GM19463 (cell line): ENCODE data around the gene ZNF629.

Source experiments
- ATAC-seq: cut with Tn5 transposase; IDR thresholded peaks from one replicate; pipeline ENCODE4 v1.9.1; 2021; ENCODE audit warnings: mild to moderate bottlenecking, moderate library complexity; ENCODE audit not compliant: unreplicated experiment

ZNF629 gene

DNA sequence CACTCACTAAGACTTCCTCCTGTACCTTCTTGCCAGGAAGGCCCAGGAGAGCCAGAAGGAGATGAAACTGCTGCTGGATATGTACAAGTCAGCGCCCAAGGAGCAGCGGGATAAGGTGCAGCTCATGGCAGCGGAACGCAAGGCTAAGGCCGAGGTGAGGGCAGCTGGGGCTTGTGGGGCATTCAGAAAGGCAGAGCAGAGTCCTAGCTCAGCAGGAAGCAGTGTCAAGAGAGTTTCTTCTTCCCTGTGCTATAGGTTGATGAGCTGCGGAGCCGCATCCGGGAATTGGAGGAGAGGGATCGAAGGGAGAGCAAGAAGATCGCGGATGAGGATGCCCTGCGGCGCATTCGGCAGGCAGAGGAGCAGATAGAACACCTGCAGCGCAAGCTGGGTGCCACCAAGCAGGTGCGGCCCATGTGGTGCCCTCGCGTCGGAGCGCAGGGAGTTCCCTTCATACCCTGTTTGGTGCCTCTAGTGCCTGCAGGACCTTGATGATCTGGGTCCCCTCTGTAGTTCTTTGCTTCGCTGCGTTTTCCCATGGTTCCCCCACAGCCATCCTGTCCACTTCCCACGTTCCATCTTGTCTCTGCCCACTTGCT, 18.3 kb downstream of the ZNF629 start:
- ATAC-seq, result no peak

DNA sequence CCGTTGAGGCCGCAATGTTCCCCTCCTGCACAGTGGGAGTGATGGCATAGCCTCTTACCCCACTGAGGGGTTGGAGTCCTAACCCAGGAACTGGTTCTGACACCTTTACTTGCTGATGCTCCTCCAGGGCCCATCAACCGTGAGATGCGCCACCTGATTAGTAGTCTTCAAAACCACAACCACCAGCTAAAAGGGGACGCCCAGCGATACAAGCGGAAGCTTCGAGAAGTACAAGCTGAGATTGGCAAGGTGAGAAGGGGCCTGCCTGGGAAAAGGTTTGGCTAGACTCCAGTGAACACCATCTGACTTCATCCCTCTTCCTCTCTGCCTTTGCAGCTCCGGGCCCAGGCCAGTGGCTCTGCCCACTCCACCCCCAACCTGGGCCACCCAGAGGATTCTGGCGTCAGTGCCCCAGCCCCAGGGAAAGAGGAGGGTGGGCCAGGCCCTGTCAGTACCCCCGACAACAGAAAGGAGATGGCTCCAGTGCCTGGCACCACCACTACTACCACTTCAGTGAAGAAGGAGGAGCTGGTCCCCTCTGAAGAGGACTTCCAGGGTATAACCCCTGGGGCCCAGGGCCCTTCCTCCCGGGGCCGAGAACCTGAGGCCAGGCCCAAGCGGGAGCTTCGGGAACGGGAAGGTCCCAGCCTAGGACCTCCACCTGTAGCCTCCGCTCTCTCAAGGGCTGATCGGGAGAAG, 19.1 kb downstream of the ZNF629 start:
- ATAC-seq, result no peak

DNA sequence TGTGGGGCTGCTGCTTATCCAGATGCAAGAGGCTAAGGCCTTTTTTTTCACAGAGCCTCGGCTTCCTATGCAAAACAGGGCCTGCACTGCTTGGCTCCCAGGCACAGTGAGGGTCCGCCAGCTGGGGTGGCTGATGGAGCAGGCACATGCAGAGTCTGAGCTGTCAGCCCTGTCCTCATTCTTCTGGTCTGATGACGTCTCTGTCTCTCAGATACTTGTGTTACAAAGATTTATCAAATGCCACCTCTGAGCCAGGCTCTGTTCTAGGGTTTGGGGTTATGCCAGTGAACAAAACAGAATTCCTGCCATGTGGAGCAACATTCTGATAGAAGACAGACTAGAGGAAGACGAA, 20.1 kb downstream of the ZNF629 start:
- no peak for ATAC-seq

DNA sequence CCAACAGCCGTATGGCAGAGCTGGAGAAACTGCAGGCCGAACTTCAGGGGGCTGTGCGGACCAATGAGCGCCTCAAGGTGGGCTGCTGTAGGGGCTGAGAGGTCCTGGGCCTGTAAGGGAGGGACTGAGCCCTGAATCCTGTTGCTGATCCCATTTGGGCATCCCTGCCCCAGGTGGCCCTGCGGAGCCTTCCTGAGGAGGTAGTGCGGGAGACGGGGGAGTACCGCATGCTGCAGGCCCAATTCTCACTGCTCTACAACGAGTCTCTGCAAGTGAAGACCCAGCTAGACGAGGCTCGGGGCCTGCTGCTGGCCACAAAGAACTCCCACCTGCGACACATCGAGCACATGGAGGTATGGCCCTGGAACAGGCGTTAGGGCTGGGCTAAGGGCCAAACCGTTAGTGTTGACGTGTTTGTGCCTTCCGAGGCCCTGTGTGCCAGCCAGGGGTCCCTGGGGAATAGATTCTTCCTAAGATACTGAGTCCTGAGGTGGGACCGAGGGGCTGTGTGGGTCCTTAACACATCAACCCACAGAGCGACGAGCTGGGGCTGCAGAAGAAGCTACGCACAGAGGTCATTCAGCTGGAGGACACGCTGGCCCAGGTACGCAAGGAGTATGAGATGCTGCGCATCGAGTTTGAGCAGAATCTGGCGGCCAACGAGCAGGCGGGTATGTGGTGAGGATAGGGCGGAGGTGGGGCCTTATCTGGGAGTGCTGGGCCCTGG, 20.6 kb downstream of the ZNF629 start:
- no peak for ATAC-seq

DNA sequence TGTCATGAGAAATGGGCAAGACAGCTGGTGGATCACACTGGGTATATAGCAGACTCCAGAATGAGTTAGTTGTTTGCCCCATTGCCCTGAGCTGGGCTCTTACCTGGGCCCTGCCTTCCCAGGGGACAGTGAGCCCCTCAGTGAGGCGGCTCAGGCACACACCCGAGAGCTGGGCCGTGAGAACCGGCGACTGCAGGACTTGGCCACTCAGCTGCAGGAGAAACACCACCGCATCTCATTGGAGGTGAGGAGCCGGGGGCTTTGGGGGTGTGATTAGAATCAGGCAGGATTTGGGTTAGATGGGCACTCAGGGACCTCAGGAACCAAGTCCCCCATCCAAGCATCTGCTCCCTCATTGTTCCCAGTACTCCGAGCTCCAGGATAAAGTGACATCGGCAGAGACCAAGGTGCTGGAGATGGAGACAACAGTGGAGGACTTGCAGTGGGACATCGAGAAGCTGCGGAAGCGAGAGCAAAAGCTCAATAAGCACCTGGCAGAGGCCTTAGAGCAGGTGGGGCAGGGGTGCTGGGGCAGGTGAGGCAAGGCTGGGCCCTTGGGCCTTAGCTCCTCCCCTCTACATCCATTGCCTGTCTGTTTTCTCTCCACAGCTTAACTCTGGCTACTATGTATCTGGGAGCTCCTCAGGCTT, 22.1 kb downstream of the ZNF629 start:
- ATAC-seq, result no peak

DNA sequence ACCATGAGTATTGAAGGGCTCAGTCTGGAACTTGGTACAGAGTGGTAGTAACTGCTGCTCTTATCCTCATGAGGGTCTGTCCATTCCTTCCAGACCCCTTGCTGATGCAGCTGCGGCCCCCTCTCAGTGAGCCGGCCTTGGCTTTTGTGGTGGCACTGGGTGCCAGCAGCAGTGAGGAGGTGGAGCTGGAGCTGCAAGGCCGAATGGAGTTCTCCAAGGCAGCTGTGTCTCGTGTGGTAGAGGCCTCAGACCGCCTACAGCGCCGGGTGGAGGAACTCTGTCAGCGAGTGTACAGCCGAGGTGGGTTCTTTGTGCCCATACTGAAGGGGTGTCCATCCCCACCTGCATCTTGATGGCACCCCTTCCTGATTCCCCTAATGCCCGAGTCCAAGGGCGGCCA, 22.9 kb downstream of the ZNF629 start:
- ATAC-seq, result no peak

DNA sequence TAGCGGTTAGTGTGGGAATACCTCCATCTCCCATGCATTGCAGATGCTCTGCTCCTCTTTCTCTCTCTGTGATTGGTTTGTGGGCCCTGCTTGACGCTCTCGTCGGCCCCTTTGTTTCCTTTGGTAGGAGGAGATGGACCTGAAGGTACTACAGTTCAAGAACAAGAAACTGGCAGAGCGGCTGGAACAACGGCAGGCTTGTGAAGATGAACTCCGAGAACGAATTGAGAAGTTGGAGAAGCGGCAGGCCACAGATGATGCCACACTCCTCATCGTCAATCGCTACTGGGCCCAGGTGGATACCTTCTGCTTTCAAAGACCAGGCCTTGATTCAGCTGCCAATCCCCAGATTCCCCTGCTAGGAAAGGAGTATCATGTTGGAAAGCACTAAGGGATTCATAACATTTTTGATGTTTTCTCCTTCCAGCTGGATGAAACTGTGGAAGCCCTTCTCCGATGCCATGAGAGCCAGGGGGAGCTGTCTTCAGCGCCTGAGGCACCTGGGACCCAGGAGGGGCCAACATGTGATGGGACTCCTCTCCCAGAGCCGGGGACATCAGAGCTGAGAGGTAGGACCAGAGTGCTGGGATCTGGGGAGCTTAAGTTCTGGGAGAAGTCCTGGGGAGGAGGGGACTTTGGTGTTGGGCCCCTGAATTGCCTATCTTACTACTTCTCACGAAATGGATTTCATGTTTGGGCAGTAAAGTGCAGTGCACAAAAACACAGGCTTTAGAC, 23.8 kb downstream of the ZNF629 start:
- ATAC-seq, result no peak

DNA sequence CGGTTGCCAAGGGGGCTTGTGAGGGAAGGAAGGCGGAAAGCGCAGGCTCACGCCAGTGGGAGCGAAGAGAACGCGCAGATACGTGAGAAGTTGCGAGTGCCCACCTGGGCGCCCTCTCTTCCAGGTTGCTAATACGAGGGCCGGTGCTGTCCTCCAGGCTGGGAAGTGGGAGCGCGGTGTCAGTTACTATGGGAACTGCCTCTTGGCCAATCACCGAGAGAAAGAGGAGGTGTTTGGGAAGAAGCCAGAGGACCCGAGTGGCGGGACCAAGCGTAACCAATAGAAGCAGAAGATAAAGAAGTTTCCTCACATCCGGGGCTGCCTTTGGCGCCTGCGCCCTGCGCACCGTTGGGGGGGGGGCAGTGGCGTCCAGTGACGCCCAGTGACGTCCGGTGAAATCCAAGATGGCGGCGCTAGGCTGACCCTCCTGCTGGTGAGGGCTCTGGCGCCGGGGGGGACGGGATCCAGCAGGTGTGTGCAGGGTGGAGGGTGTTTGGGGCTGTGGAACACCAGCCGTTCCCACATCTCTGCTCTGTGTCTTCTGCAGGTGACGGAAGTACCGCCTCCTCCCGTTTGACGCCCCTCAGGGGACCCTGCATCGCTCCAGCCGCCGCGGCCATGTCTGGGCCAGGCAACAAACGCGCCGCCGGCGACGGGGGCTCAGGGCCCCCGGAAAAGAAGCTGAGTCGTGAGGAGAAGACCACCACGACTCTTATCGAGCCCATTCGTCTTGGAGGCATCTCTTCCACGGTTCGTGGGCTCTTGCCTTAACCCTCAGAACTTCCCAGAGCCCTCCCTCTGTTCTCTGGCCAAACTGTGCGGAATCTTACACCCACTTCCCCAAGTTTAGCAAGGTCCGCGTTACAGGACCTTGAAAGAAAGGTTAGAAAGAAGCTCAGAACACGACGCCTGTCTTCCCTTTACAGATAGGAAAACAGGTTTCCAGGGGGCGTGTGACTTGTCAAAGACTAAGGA, 24.8 kb downstream of the ZNF629 start, which contains the start of the genes CFAP119 and RNF40:
Gene CFAP119, minus strand, starts transcription at position 135 of the 975 bp plus-strand sequence. CDS start 314 bp downstream, outside the sequence.
Gene RNF40, plus strand, starts transcription at position 395 of the 975 bp plus-strand sequence. Its CDS starts 224 bp downstream, at position 619.
- ATAC-seq, result peak; percentile 87

DNA sequence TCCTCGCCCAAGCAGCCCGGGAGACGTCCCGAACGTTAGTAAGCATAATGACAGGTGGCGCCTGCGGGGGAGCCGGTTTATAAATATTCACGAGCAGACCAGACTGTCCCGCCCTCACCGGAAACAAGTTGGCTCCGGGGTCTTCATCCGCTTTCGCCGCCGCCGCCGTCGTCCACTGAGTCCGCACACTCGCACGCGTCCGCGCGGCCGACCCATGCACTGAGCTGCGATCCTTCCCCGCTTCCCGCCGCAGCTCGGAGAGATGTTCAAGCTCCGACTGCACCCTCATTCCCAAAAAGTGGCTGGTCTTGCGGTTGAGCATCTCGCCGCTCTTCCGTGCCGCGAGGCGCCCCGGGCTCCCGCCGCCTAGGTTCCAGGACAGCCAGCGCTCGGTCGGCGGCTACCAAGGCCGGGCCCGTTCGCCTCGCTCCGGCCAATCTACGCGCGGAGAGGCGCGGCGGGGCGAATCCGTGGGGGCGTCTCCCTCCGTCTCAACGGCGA, 25.5 kb downstream of the ZNF629 start:
- peak; percentile 19 for ATAC-seq

DNA sequence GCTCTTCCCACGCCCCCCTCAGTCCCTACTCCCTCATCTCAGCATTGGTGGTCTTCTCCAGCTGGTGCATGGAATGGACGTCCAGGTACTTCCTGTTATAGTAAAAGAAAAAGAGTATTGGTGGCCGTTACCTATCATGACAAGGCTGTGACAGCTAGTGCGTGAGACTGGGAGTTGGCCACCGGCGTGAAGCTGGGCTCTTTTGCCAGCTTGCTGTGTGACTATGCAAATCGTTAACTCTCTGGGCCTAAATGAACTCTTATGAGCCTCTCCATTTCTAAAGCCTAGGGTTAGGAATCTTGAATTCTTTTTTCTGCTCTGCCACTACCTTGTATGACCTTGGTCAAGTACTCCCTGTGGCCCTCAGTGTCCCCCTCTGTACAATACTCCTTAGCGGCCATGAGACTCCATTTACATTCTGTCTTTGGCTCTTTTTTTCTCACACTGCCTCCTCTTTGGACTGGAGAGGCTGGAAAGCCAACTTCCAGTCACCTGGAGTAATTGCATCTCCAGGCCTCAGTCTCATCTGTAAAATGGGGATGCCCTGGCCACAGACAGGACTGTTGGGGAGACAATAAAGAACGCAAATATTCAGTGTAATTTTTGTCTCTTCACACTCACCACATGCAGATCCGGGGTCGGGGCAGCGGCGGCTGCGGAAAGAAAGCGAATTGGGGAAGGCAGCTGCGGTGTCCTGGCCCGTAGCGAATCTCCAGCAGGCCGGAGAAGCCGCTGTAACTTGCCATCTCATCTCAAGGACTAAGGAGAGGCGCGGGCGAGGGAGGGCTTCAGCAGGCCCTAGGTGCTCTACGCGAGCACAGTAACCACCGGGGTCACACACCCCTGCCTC, 26.2 kb downstream of the ZNF629 start:
- no peak for ATAC-seq

DNA sequence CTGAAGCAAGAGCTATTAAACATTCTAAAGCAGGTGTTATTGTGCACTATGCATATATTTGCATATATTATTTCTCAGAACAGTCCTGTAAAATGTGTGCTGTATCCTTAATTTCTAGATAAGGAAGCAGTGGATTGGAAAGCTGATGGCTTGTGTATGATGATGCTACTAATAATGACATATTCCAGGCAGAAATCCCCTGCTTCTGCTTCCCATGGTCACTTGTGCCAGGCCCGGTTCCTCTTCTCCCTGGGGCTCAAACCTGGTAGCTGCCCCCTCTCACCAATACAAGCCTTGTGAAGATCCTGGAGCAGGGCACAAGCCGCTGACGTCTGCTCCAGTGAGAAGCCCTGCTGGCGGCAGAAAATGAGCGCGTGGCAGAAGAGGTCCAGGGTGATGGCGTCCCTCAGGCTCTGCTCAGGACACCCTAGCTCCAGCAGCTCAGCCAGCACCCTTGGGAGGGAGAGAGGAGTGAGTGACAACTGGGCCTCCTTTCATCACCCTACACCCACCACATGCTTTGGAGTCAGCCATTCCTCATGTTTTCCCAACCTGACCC, 26.9 kb downstream of the ZNF629 start:
- ATAC-seq, result no peak

DNA sequence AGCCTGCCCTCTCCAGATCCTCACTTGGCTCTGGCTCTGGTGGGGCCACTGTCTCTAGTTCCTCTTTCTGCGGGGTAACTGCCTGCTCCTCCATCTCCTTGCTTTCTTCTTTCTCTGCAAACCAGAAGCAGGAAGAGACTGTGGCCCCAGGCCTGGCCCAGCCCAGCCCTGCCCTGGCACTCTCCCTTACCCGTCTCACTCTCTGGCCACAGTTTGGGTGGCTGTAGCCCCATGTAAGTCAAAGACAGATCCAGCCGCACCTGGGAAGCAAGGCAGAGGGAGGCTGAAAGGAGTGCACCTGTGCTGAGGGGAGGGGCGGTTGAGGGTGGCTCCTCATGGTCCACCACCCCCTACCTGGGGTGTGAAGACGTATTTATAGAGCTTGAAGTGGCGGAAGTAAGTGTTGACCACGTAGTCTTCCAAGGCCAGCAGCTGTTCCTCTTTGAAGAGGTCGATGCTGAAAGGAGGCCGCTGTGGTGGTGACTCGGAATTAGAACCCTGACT, 28.0 kb downstream of the ZNF629 start:
- ATAC-seq, result no peak

DNA sequence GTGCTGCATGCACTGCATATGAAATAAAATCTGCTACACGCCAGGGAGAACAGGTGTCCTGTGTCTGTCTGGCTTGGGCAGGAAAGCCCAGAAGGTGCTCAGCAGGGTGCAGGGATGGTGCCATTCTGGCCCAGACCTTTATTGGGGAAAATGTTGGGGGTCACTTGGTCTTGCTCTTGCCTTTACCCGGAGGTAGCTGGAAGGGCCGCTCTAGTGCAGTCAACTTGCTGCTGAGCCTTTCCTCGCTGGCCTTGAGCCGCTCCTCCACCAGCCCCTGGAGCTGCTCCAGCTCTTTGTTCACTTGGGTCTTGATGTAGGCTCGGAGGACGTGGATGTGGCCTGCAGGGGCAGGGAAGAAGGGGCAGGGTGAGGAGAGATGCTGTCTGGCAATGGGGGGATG, 29.7 kb downstream of the ZNF629 start:
- no peak for ATAC-seq

DNA sequence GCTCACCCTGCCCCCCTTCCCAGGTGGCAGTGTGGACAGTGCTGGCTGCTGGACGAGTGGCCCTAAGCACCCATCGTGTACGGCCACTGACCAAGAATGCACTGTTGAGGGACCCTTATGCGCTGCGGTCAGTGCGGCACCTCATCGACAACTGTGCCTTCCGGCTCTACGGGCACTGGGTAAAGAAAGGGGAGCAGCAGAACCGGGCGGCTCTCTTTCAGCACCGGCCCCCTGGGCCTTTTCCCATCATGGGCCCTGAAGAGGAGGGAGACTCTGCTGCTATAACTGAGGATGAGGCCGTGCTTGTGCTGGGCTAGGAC, 30.3 kb downstream of the ZNF629 start:
- no peak for ATAC-seq

DNA sequence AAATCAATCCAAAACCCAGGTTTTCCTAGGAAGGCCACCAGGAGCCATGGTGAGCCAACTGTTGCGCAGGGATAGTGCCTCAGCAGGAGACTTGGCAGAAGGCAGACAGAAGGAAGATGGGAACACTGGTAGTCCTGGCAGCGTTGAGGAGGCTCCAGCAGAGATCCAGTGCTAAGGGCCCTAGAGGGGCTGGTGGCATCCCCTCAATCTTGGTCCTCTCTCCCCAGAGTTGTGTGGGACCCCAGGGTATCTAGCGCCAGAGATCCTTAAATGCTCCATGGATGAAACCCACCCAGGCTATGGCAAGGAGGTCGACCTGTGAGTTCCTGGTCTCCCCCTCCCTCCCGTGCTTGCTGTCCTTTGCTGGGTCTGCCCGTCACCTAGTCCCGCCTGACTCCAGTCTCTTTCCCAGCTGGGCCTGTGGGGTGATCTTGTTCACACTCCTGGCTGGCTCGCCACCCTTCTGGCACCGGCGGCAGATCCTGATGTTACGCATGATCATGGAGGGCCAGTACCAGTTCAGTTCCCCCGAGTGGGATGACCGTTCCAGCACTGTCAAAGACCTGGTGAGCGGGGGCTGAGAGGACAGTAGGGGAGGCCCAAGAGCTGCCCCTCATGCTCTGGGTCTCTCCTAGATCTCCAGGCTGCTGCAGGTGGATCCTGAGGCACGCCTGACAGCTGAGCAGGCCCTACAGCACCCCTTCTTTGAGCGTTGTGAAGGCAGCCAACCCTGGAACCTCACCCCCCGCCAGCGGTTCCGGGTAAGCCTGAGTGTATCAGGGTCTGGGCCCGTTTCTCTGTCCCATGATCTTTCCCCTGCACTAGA, 30.8 kb downstream of the ZNF629 start:
- ATAC-seq, result no peak

DNA sequence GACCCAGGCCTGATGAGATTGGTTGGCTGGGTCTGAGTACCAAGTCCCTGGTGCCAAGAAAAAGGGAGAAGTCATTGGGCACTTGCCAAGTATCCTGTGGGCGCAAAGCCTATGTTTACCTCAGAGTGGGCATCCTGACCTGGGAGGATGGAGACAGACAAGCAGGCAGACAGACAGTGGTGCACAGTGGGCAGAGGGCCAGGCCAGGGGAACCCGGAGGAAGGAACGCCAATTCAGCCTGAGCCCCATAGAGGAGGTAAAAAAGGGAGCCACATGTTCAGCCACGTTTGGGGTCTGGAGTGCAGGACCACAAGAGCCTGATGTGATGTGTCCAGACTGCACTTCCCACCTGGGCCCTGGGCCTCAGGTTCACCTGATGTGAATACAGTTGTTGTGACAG, 33.4 kb downstream of the ZNF629 start:
- ATAC-seq, result no peak

DNA sequence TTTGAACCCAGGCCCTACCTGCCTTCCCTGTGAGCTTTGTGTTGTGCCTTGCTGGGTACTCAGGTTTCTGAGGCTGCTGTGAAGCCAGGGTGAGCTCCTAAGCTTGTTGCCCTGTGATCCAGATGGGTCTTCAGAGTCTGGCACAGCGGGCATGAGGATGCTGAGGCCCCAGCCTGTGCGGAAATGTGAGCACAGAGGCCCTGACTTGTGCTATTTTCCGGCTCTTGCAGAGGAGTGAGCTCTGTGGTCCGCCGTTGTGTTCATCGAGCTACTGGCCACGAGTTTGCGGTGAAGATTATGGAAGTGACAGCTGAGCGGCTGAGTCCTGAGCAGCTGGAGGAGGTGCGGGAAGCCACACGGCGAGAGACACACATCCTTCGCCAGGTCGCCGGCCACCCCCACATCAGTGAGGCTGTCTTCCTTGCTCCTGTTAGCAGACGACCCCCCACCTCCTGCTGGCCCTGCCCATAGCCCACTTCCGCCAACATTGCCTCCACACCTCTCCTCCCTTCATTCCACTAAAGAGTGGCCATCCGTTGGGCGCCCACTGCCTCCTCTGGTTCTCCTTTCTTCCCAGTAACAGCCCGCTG, 36.0 kb downstream of the ZNF629 start:
- ATAC-seq, result no peak
